GM21825 (cell line): ENCODE data around the gene MMP15.

Experiments
- ATAC-seq: cut with Tn5 transposase; IDR thresholded peaks from one replicate; pipeline ENCODE4 v1.9.1; 2021; ENCODE audit warnings: mild to moderate bottlenecking, moderate library complexity; ENCODE audit not compliant: unreplicated experiment

MMP15 gene

DNA sequence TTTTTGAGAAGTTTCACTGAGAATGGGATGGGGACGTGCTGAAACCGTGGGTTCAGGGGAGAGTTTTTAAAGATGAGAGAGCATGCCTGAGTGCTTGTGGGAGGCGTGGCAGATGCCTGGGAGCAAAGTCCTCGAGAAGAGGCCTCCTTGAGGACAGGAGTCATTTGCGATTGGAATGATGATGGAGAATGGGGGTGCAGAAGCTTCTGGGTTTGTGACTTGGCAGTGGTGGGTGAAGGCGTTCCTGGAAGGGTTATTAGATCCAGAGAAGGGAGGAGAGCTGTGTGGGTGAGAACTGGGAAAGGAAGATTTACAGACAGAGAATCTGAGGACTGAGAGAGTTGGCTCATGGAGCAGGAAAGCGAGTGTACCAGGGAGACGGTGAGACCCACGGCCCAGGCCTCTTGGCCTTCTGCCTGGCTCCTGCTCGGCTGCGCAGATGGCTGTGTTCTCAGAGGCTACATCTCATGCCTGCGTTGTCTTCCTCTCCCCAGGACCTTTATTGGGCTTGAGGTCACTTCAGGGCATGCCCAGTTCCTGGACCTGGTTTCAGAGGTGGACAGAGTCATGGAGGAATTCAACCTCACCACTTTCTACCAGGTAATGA lies 8.6 kb upstream of the MMP15 start:
- ATAC-seq, result no peak

GRCh38 chr16:58018803-58019202 lies 6.8 kb upstream of the MMP15 start:
- no peak for ATAC-seq

GRCh38 chr16:58019866-58020538 lies 5.6 kb upstream of the MMP15 start:
- no peak for ATAC-seq

- ATAC-seq, result no peak
These were observed 4.7 kb upstream of the MMP15 start for GRCh38 chr16:58020628-58021521.

- ATAC-seq, result no peak
These were observed 3.6 kb upstream of the MMP15 start for GRCh38 chr16:58021661-58022551.

GRCh38 chr16:58022601-58023371 lies 2.8 kb upstream of the MMP15 start:
- ATAC-seq, result no peak

DNA sequence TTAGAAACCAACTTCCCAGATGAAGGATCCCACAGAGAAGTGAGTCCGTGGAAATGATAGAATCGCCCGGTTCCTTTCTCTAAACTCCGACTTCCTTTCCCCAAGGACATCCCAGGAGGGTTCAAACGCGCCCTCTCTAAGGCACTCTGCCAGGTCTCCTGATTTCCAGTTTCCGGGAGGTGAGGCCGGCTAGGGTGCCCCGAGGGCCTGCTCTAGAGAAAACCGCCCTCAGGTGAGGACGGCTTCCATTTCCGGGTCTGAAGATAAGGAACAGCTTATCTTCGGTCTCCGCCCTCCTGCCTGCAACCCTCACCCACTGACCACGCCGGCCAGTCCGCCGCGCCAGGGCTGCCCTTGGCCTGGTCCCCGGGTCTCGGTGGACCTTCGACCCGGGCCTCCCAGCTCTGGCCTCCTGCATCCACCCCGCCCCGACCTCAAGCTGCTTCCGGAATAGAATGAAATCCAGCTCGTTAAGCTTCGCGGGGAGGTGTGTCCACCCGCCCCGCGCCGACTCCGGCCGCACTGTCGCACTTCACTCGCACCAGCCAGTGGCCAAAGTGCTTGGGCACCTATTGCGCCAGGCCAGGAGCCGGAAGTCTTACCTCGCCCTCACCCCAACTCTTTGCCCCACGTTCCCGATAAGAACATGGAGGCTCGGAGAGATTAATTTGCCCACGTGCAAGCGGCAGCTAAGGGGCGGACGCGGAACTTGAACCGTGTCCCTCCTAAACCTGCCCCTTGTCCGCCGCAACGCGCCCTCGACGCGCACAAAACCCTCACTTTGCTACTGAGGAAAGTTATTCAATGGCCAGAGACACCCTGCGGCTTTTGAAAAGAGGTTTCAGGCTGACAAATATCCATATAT lies 836 bp upstream of the MMP15 start:
- no peak for ATAC-seq

- no peak for ATAC-seq
These were observed 668 bp downstream of the MMP15 start for GRCh38 chr16:58026139-58026704.

GRCh38 chr16:58026705-58027160 lies 1.2 kb downstream of the MMP15 start:
- no peak for ATAC-seq

- ATAC-seq, result no peak
These were observed 1.8 kb downstream of the MMP15 start for GRCh38 chr16:58027161-58027915.

GRCh38 chr16:58027916-58028455 lies 2.4 kb downstream of the MMP15 start:
- ATAC-seq, result no peak

- no peak for ATAC-seq
These were observed 3.1 kb downstream of the MMP15 start for GRCh38 chr16:58028541-58029070.

DNA sequence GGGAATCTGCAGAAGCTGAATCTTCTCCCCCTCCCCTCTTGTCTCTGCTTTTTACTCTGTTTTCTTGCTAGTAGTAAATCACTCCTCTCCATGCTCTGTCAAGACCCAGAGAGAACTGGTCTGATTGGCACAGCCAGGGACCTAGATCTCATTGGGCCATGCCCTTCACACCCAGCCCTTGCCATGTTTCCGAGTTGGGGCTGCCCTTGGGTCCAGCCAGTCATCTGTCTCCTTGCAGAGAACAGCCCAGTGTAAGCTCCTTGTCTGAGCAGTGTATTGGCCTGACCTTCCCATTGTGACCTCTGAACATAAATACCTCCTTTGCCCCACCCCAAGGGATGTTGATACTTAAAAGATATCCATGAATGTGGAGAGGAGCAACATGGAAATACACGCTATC lies 3.9 kb downstream of the MMP15 start:
- ATAC-seq, result no peak

DNA sequence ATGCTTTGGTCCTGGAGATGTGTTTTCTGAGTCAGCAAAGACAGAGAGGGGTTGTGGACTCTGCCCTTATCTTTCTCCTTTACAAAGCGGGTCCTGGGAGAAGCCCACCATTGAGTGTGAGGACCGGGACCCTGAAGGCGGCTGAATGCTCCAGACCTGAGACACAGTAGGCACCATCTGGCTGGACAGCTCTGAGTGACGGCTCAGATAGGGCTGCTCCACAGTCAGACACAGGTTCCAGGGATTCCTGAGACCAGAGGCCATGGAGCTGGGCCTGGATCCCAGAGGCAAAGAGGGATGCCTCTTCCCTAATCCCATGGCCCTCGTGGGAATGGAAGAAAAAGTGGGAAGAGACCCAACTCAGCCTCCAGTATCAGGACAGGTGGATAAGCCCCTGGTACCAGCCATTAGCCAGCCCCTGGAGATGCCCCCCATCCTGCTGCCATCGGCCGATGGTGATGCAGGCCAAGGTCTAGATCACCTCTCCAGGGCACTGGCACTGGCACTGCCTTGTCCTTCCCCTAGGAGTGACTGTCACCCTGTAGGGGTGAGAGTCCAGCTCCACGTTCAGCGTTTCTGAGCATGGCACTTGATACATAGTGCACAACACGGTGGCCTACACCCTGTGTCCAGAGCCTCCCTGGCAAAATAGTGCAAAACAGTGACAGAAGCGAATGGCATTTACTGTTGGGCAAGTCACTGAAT lies 4.7 kb downstream of the MMP15 start:
- ATAC-seq, result no peak

- no peak for ATAC-seq
These were observed 5.7 kb downstream of the MMP15 start for GRCh38 chr16:58031016-58031800.

DNA sequence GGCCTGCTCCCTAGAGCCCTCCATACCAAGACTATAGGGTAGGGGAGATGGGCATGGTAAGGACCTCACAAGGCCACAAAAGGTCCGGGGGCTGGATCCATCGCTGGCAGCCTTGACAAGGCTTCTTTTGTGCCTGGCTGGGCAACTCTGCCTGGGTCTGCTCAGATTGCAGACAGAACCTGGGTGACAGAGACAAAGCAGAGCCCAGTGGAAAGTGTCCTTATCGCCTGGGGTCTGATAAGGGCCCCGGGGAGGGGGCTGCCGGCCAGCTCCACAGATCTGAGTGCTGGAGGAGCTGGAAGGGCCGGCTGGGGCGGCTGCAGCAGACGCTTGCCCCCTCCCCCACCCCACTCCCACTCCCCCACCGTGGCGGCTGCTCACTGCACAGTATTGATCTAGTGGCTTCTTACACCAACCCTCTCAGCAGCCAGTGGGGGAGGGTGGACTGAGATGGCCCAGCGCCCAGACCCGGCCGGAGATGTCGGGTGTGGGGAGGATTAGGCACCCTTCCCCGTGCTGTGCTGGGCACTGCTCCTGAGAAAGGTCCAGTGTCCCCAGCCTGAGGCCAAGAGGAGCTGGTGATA lies 7.2 kb downstream of the MMP15 start:
- ATAC-seq, result no peak
